Neural crest cell (in vitro differentiated cells): ENCODE results near the gene MVP. TPM values are rescaled to one million over a fixed set of nuclear protein-coding genes. Genes with fewer than 3 reads are reported as not detected.

Experiments
- DNase-seq: peaks from one replicate; pipeline ENCODE4 v3.0.0; 2021; ENCODE audit warnings: low read depth, mixed read lengths, low spot score
- H3K27ac Mint-ChIP-seq: one replicate; pipeline ENCODE4 v1.8.0; 2021; ENCODE audit warnings: mild to moderate bottlenecking, mixed read lengths; ENCODE audit not compliant: unreplicated experiment
- H3K27me3 Mint-ChIP-seq: 2 replicates; pipeline ENCODE4 v1.8.0; 2021; ENCODE audit warnings: low read depth, mild to moderate bottlenecking, mixed read lengths
- H3K36me3 Mint-ChIP-seq: 2 replicates; pipeline ENCODE4 v1.8.0; 2021; ENCODE audit warnings: low read depth, mild to moderate bottlenecking, mixed read lengths
- H3K4me1 Mint-ChIP-seq: 2 replicates; pipeline ENCODE4 v1.8.0; 2021; ENCODE audit warnings: mixed read lengths
- H3K4me3 Mint-ChIP-seq: one replicate; pipeline ENCODE4 v1.8.0; 2021; ENCODE audit warnings: mild to moderate bottlenecking, mixed read lengths
- H3K9me3 Mint-ChIP-seq: 2 replicates; pipeline ENCODE4 v1.8.0; 2021; ENCODE audit warnings: mixed read lengths
- CTCF ChIP-seq: fragments of 200-600 bp; sonication (generic); conservative IDR thresholded peaks from 2 replicates; pipeline ENCODE4 v1.5.0; 2021; ENCODE audit warnings: antibody characterized with exemption, mild to moderate bottlenecking
- total RNA-seq: library from RNA; stranded (reverse); gene quantifications from 2 replicates; pipeline ENCODE4 v1.2.1, GENCODE V29; 2021

Gene MVP
- total RNA-seq, 1 donor from 2014 or later: 1.6 TPM

GRCh38 chr16:29842732-29843346, 22.6 kb downstream of the MVP start:
- Mint-ChIP-seq H3K9me3 (no peaks in the 10 kb centered on the region), H3K27me3 (no peaks in the 10 kb centered on the region), H3K4me3 (no peak overlapping the region), H3K4me1 (no peaks in the 10 kb centered on the region), H3K27ac (no peak overlapping the region), H3K36me3 (no peaks in the 10 kb centered on the region)
- no peak for TF ChIP-seq CTCF
- DNase-seq: no peak

GRCh38 chr16:29843931-29844330, 23.7 kb downstream of the MVP start:
- H3K27ac Mint-ChIP-seq: no peak overlapping the region
- H3K4me3 Mint-ChIP-seq: no peak overlapping the region
- no peaks in the 10 kb centered on the region for H3K36me3 Mint-ChIP-seq
- H3K9me3 Mint-ChIP-seq: no peaks in the 10 kb centered on the region
- no peaks in the 10 kb centered on the region for H3K27me3 Mint-ChIP-seq
- H3K4me1 Mint-ChIP-seq: no peaks in the 10 kb centered on the region
- TF ChIP-seq CTCF: no peak
- no peak for DNase-seq

DNA sequence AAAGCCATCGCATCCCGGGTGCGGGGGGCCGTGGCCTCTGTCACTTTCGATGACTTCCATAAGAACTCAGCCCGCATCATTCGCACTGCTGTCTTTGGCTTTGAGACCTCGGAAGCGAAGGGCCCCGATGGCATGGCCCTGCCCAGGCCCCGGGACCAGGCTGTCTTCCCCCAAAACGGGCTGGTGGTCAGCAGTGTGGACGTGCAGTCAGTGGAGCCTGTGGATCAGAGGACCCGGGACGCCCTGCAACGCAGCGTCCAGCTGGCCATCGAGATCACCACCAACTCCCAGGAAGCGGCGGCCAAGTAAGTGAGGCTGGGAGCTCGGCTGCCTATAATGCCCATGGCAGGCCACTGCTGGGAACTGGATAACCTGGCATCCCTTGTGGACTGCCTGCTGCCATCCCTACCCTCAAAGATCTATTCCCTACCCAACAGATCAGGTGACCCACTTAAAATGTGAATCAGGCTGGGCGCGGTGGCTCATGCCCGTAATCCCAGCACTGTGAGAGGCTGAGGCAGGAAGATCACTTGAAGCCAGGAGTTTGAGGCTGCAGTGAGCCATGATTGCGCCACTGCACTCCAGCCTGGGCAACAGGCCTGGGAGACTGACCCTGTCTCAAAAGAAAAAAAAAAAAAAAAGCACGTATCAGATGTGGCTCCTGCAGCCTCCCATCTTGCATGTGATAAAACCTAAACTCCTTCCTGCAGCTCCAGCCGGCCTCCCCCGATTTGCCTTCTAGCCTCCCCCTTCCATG, 24.5 kb downstream of the MVP start:
- no peak for DNase-seq
- Mint-ChIP-seq H3K4me3 (no peak overlapping the region), H3K27me3 (no peaks in the 10 kb centered on the region), H3K4me1 (no peaks in the 10 kb centered on the region), H3K9me3 (no peaks in the 10 kb centered on the region), H3K36me3 (no peaks in the 10 kb centered on the region), H3K27ac (no peak overlapping the region)
- TF ChIP-seq CTCF: no peak

- Mint-ChIP-seq H3K4me3 (no peak overlapping the region), H3K4me1 (no peaks in the 10 kb centered on the region), H3K27me3 (no peaks in the 10 kb centered on the region), H3K9me3 (no peaks in the 10 kb centered on the region), H3K36me3 (no peaks in the 10 kb centered on the region), H3K27ac (no peak overlapping the region)
- TF ChIP-seq CTCF: no peak
- DNase-seq: no peak
Measured at GRCh38 chr16:29845656-29846055, 25.4 kb downstream of the MVP start.

- peak; percentile 61 for DNase-seq
- Mint-ChIP-seq H3K4me3 (no peak overlapping the region), H3K4me1 (no peaks in the 10 kb centered on the region), H3K36me3 (no peaks in the 10 kb centered on the region), H3K27ac (no peak overlapping the region), H3K27me3 (no peaks in the 10 kb centered on the region), H3K9me3 (no peaks in the 10 kb centered on the region)
- TF ChIP-seq CTCF: peak; percentile 68
Measured at GRCh38 chr16:29848420-29849297, 28.4 kb downstream of the MVP start.
